ENCODE results near the gene ZNF562. TPM values are rescaled to one million over a fixed set of nuclear protein-coding genes. Genes with fewer than 3 reads are reported as not detected.

The ZNF562 gene
- 13.5 TPM for total RNA-seq
- polyA plus RNA-seq: 1 to 10 TPM; 2.0 to 5.0 (median 3.3) TPM

GRCh38 chr19:9674663-9675357 lies at the start of gene ZNF562:
TSS of gene ZNF562 (minus strand) at chr19:9675100. CDS start at chr19:9660744, 14,356 bp downstream.
- H3K27me3 ChIP-seq (ENCODE audit: control insufficient read depth, insufficient read depth, low read length): no peaks in the 10 kb centered on the region
- Mint-ChIP-seq H3K36me3 (peaks cover 31% of the 10 kb centered on the region), H3K4me1 (peaks cover 7 to 27% (median 14%) of the 10 kb centered on the region in 4 donors), H3K27me3 (no peaks in the 10 kb centered on the region), H3K4me3 (peak within 1 kb of the TSS; percentile 96 to 98 (median 98)), H3K27ac (peak within 1 kb of the TSS; percentile 98 to 99 (median 99)), H3K9me3 (peaks cover 4 to 41% (median 16%) of the 10 kb centered on the region in 7 donors)
- H3K4me1 ChIP-seq (ENCODE audit: control insufficient read depth, insufficient read depth, low read length, poor library complexity, severe bottlenecking): peaks cover 3% of the 10 kb centered on the region
- H3K27ac ChIP-seq (ENCODE audit: insufficient read depth, low read length, poor library complexity, severe bottlenecking): peak within 1 kb of the TSS; percentile 81
- peaks cover 15% of the 10 kb centered on the region for H3K36me3 ChIP-seq (ENCODE audit: control insufficient read depth, insufficient read depth, low read length)
- ATAC-seq (ENCODE audit: low read depth in 2 of 2) (peak; percentile 82 to 84), DNase-seq (peak; percentile 66 to 87 (median 81))
- H3K4me3 ChIP-seq (ENCODE audit: low read depth, low read length): peak within 1 kb of the TSS; percentile 88
- peaks cover 18 to 47% of the 10 kb centered on the region in 2 experiments for H3K9me3 ChIP-seq (ENCODE audit: control insufficient read depth in 2 of 2, low read length in 2 of 2)

DNA sequence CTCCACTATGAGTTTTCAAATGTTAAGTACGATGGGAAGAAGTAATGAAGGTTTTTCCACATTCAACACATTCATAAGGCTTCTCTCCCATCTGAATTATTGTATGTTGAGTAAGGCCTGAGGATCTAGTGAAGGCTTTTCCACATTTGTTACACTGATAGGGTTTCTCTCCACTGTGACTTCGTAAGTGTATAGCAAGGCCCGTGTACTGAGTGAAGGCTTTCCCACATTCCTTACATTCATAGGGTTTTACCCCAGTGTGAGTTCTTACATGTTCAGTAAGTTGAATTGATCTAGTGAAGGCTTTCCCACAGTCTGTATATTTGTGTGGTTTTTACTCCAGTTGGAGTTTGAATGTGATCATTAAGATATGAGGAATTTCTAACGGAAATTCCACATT lies 49.3 kb upstream of the ZNF562 start:
- Histone ChIP-seq H3K4me3 (ENCODE audit: low read depth, low read length) (no peak overlapping the region), H3K27me3 (ENCODE audit: control insufficient read depth, insufficient read depth, low read length) (no peaks in the 10 kb centered on the region), H3K4me1 (ENCODE audit: control insufficient read depth, insufficient read depth, low read length, poor library complexity, severe bottlenecking) (no peaks in the 10 kb centered on the region), H3K36me3 (ENCODE audit: control insufficient read depth, insufficient read depth, low read length) (no peaks in the 10 kb centered on the region), H3K9me3 (ENCODE audit: control insufficient read depth in 2 of 2, low read length in 2 of 2) (peaks cover 5 to 22% of the 10 kb centered on the region in 2 experiments), H3K27ac (ENCODE audit: insufficient read depth, low read length, poor library complexity, severe bottlenecking) (no peak overlapping the region)
- no peak overlapping the region for H3K27ac Mint-ChIP-seq
- no peaks in the 10 kb centered on the region for H3K36me3 Mint-ChIP-seq
- ATAC-seq (ENCODE audit: low read depth in 2 of 2) (no peak), DNase-seq (no peak)
- H3K4me3 Mint-ChIP-seq: no peak overlapping the region
- peaks cover 10% of the 10 kb centered on the region for H3K27me3 Mint-ChIP-seq
- peaks cover 0 to 7% (median 2%) of the 10 kb centered on the region in 4 donors for H3K4me1 Mint-ChIP-seq
- H3K9me3 Mint-ChIP-seq: peaks cover 0 to 39% (median 9%) of the 10 kb centered on the region in 7 donors

DNA sequence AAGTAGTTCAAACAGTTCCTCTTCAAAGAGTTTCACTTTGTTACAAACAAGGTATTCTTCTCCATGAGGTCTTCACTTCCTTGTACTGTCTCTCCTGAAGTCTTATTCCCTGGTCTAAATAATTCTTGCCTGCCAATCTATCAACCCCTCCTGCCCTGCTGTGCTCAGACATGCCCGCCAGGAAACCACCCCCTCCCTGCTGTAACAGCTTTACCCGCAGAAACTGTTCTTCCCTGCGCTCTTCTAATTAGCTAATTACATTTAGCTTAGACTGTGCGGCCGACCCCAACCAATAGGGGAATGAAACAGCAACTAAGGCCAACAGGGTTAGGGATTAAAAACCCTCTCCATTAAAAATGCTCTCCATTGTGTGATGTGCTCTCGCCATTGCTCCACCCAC lies 47.0 kb upstream of the ZNF562 start:
- no peak for ATAC-seq (ENCODE audit: low read depth in 2 of 2)
- H3K27me3 ChIP-seq (ENCODE audit: control insufficient read depth, insufficient read depth, low read length): no peaks in the 10 kb centered on the region
- H3K27ac Mint-ChIP-seq: peak overlapping the region in 1 of 3 donors; percentile 59
- H3K27me3 Mint-ChIP-seq: peaks cover 24% of the 10 kb centered on the region
- H3K9me3 ChIP-seq (ENCODE audit: control insufficient read depth in 2 of 2, low read length in 2 of 2): peaks cover 5 to 22% of the 10 kb centered on the region in 2 experiments
- peaks cover 0 to 39% (median 11%) of the 10 kb centered on the region in 7 donors for H3K9me3 Mint-ChIP-seq
- no peak overlapping the region for H3K27ac ChIP-seq (ENCODE audit: insufficient read depth, low read length, poor library complexity, severe bottlenecking)
- no peak overlapping the region for H3K4me3 ChIP-seq (ENCODE audit: low read depth, low read length)
- H3K4me1 ChIP-seq (ENCODE audit: control insufficient read depth, insufficient read depth, low read length, poor library complexity, severe bottlenecking): no peaks in the 10 kb centered on the region
- no peak for DNase-seq
- H3K36me3 ChIP-seq (ENCODE audit: control insufficient read depth, insufficient read depth, low read length): no peaks in the 10 kb centered on the region
- no peak overlapping the region for H3K4me3 Mint-ChIP-seq
- peaks cover 0 to 7% (median 2%) of the 10 kb centered on the region in 4 donors for H3K4me1 Mint-ChIP-seq
- no peaks in the 10 kb centered on the region for H3K36me3 Mint-ChIP-seq

DNA sequence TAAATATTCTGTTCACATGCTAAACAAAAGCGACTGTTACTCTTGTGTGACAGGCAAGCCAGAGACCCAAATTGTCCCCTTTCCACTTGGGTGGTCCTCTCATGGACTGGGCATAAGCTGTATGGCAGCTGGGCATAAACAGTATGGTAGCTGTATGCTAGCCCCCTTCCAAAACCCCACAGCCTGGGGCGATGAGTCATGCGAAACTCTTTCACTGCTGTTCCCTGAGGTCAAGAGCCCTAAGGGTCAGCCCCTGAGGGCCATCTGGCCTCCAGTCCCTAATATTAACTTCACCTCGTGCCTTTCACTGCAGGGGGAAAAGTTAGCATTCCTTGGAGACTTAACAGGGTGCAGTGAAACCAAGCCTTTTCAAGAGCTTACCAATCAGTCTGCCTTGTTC lies 45.6 kb upstream of the ZNF562 start:
- Histone ChIP-seq H3K36me3 (ENCODE audit: control insufficient read depth, insufficient read depth, low read length) (no peaks in the 10 kb centered on the region), H3K27me3 (ENCODE audit: control insufficient read depth, insufficient read depth, low read length) (no peaks in the 10 kb centered on the region), H3K27ac (ENCODE audit: insufficient read depth, low read length, poor library complexity, severe bottlenecking) (no peak overlapping the region), H3K4me1 (ENCODE audit: control insufficient read depth, insufficient read depth, low read length, poor library complexity, severe bottlenecking) (no peaks in the 10 kb centered on the region), H3K4me3 (ENCODE audit: low read depth, low read length) (no peak overlapping the region), H3K9me3 (ENCODE audit: control insufficient read depth in 2 of 2, low read length in 2 of 2) (peaks cover 5 to 21% of the 10 kb centered on the region in 2 experiments)
- H3K27me3 Mint-ChIP-seq: peaks cover 24% of the 10 kb centered on the region
- H3K9me3 Mint-ChIP-seq: peaks cover 0 to 34% (median 11%) of the 10 kb centered on the region in 7 donors
- ATAC-seq (ENCODE audit: low read depth in 2 of 2) (no peak), DNase-seq (no peak)
- H3K36me3 Mint-ChIP-seq: no peaks in the 10 kb centered on the region
- H3K27ac Mint-ChIP-seq: no peak overlapping the region
- no peak overlapping the region for H3K4me3 Mint-ChIP-seq
- peaks cover 0 to 7% (median 2%) of the 10 kb centered on the region in 4 donors for H3K4me1 Mint-ChIP-seq

DNA sequence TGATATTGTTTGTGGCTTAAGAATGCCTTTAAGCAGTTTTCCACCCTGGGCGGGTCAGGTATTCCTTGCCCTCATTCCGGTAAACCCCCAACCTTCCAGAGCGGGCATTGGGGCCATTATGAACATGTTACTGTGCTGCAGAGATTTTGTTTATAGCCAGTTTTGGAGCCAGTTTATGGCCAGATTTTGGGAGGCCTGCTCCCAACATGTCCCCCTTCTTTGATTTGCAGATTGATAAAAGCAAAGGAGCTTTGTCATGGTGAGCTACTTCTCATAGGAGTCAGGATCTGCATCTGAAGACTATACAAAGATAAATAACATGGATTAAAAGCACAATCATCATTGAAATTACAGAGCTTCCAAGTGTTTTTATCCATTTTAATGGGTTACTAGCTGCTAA lies 36.9 kb upstream of the ZNF562 start:
- ATAC-seq (ENCODE audit: low read depth in 2 of 2): no peak
- no peak for DNase-seq
- no peak overlapping the region for H3K4me3 Mint-ChIP-seq
- no peak overlapping the region for H3K27ac ChIP-seq (ENCODE audit: insufficient read depth, low read length, poor library complexity, severe bottlenecking)
- no peaks in the 10 kb centered on the region for H3K36me3 Mint-ChIP-seq
- H3K9me3 ChIP-seq (ENCODE audit: control insufficient read depth in 2 of 2, low read length in 2 of 2): peaks cover 5 to 25% of the 10 kb centered on the region in 2 experiments
- peaks cover 5 to 48% (median 16%) of the 10 kb centered on the region in 7 donors for H3K9me3 Mint-ChIP-seq
- H3K27me3 Mint-ChIP-seq: peaks cover 5% of the 10 kb centered on the region
- H3K27me3 ChIP-seq (ENCODE audit: control insufficient read depth, insufficient read depth, low read length): no peaks in the 10 kb centered on the region
- no peak overlapping the region for H3K4me3 ChIP-seq (ENCODE audit: low read depth, low read length)
- no peaks in the 10 kb centered on the region for H3K4me1 ChIP-seq (ENCODE audit: control insufficient read depth, insufficient read depth, low read length, poor library complexity, severe bottlenecking)
- no peaks in the 10 kb centered on the region for H3K36me3 ChIP-seq (ENCODE audit: control insufficient read depth, insufficient read depth, low read length)
- no peak overlapping the region for H3K27ac Mint-ChIP-seq
- no peaks in the 10 kb centered on the region for H3K4me1 Mint-ChIP-seq

- Mint-ChIP-seq H3K36me3 (no peaks in the 10 kb centered on the region), H3K4me1 (no peaks in the 10 kb centered on the region), H3K4me3 (no peak overlapping the region), H3K9me3 (peaks cover 5 to 48% (median 14%) of the 10 kb centered on the region in 7 donors), H3K27me3 (peaks cover 11% of the 10 kb centered on the region), H3K27ac (no peak overlapping the region)
- Histone ChIP-seq H3K36me3 (ENCODE audit: control insufficient read depth, insufficient read depth, low read length) (no peaks in the 10 kb centered on the region), H3K27me3 (ENCODE audit: control insufficient read depth, insufficient read depth, low read length) (no peaks in the 10 kb centered on the region), H3K9me3 (ENCODE audit: control insufficient read depth in 2 of 2, low read length in 2 of 2) (peaks cover 5 to 25% of the 10 kb centered on the region in 2 experiments), H3K4me3 (ENCODE audit: low read depth, low read length) (no peak overlapping the region), H3K4me1 (ENCODE audit: control insufficient read depth, insufficient read depth, low read length, poor library complexity, severe bottlenecking) (no peaks in the 10 kb centered on the region), H3K27ac (ENCODE audit: insufficient read depth, low read length, poor library complexity, severe bottlenecking) (no peak overlapping the region)
- DNase-seq: no peak
- ATAC-seq (ENCODE audit: low read depth in 2 of 2): no peak
Observed at GRCh38 chr19:9709305-9709704, 34.4 kb upstream of the ZNF562 start.

DNA sequence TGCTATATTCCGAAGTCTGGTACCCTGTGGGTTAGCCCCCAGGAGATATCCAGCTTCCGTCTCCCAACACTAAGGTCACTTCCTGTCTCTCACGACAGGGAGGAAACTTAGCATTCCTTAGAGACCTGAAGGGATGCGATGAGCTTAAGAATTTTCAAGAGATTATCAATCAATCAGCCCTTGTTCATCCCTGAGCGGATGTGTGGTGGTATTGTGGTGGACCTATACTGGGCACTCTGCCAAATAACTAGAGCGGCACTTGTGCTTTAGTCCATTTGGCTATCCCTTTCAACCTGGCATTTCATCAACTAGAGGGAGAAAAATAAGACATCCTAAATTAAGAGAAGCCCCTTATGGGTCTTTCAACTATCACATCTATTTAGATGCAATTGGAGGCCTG lies 30.9 kb upstream of the ZNF562 start:
- no peak overlapping the region for H3K27ac ChIP-seq (ENCODE audit: insufficient read depth, low read length, poor library complexity, severe bottlenecking)
- H3K9me3 ChIP-seq (ENCODE audit: control insufficient read depth in 2 of 2, low read length in 2 of 2): peaks cover 0 to 12% of the 10 kb centered on the region in 2 experiments
- no peaks in the 10 kb centered on the region for H3K4me1 ChIP-seq (ENCODE audit: control insufficient read depth, insufficient read depth, low read length, poor library complexity, severe bottlenecking)
- Mint-ChIP-seq H3K27me3 (peaks cover 18% of the 10 kb centered on the region), H3K4me1 (peaks cover 0 to 5% (median 0%) of the 10 kb centered on the region in 4 donors), H3K27ac (no peak overlapping the region), H3K4me3 (no peak overlapping the region), H3K9me3 (peaks cover 1 to 19% (median 7%) of the 10 kb centered on the region in 7 donors), H3K36me3 (no peaks in the 10 kb centered on the region)
- DNase-seq (no peak), ATAC-seq (ENCODE audit: low read depth in 2 of 2) (no peak)
- H3K4me3 ChIP-seq (ENCODE audit: low read depth, low read length): no peak overlapping the region
- H3K36me3 ChIP-seq (ENCODE audit: control insufficient read depth, insufficient read depth, low read length): no peaks in the 10 kb centered on the region
- no peaks in the 10 kb centered on the region for H3K27me3 ChIP-seq (ENCODE audit: control insufficient read depth, insufficient read depth, low read length)

DNA sequence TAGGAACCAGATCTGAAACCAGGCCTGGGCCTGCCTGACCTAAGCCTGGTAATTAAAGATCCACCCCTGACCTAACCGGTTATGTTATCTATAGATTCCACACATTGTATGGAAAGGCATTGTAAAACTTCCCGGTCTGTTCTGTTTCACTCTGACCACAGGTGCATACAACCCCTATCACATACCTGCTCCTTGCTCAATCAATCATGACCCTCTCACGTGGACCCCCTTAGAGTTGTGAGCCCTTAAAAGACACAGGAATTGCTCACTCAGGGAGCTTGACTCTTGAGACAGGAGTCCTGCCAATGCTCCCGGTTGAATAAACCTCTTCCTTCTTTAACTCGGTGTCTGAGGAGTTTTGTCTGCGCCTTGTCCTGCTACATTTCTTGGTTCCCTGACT lies 27.3 kb upstream of the ZNF562 start:
- DNase-seq (no peak), ATAC-seq (ENCODE audit: low read depth in 2 of 2) (no peak)
- Histone ChIP-seq H3K36me3 (ENCODE audit: control insufficient read depth, insufficient read depth, low read length) (no peaks in the 10 kb centered on the region), H3K27ac (ENCODE audit: insufficient read depth, low read length, poor library complexity, severe bottlenecking) (no peak overlapping the region), H3K27me3 (ENCODE audit: control insufficient read depth, insufficient read depth, low read length) (no peaks in the 10 kb centered on the region), H3K4me3 (ENCODE audit: low read depth, low read length) (no peak overlapping the region), H3K4me1 (ENCODE audit: control insufficient read depth, insufficient read depth, low read length, poor library complexity, severe bottlenecking) (no peaks in the 10 kb centered on the region), H3K9me3 (ENCODE audit: control insufficient read depth in 2 of 2, low read length in 2 of 2) (peaks cover 0 to 4% of the 10 kb centered on the region in 2 experiments)
- Mint-ChIP-seq H3K27me3 (peaks cover 17% of the 10 kb centered on the region), H3K9me3 (peaks cover 0 to 14% (median 2%) of the 10 kb centered on the region in 7 donors), H3K4me3 (no peak overlapping the region), H3K27ac (no peak overlapping the region), H3K4me1 (peaks cover 0 to 5% (median 0%) of the 10 kb centered on the region in 4 donors), H3K36me3 (no peaks in the 10 kb centered on the region)
